Esophagus mucosa (tissue), 1 donor: ENCODE data around the gene OR1K1. TPM values are rescaled to one million over a fixed set of nuclear protein-coding genes. Genes with fewer than 3 reads are reported as not detected.

Source experiments
- total RNA-seq: library from RNA; stranded (reverse); gene quantifications from one replicate; pipeline ENCODE4 v1.2.4, GENCODE V29; 2023
- donor health status: DM: yes; HTN: yes; CAD: no.

Gene OR1K1
- total RNA-seq, 1 donor from 2014 or later: not detected

Other genes with a start within 250 kb of the OR1K1 start
- gene OR1N2, start 247.0 kb upstream of the OR1K1 start, total RNA-seq: not detected
- gene OR1L8, start 216.7 kb upstream of the OR1K1 start, total RNA-seq: not detected
- not detected for gene OR1Q1, start 185.4 kb upstream of the OR1K1 start, total RNA-seq
- not detected for gene OR1B1, start 142.5 kb upstream of the OR1K1 start, total RNA-seq
- not detected for gene OR1L1, start 138.4 kb upstream of the OR1K1 start, total RNA-seq
- gene OR1L3, start 125.0 kb upstream of the OR1K1 start, total RNA-seq: not detected
- not detected for gene OR1L4, start 76.1 kb upstream of the OR1K1 start, total RNA-seq
- not detected for gene OR1L6, start 57.8 kb upstream of the OR1K1 start, total RNA-seq
- gene OR5C1, start 11.2 kb upstream of the OR1K1 start, total RNA-seq: not detected
- gene PDCL, start 28.5 kb downstream of the OR1K1 start, total RNA-seq: 8.6 TPM
- 31.3 TPM for gene RC3H2, start 105.2 kb downstream of the OR1K1 start, total RNA-seq
- 4.1 TPM for gene ZBTB6, start 113.2 kb downstream of the OR1K1 start, total RNA-seq
- gene ZBTB26, start 131.4 kb downstream of the OR1K1 start, total RNA-seq: 2.0 TPM
- 39.6 TPM for gene RABGAP1, start 140.9 kb downstream of the OR1K1 start, total RNA-seq
- gene GPR21, start 233.5 kb downstream of the OR1K1 start, total RNA-seq: 0.76 TPM